Liver (tissue), 9 donors: Measurements from ENCODE around the gene CADM3. TPM values are rescaled to one million over a fixed set of nuclear protein-coding genes. Genes with fewer than 3 reads are reported as not detected.

Experiments
- DNase-seq: peaks from one replicate; pipeline ENCODE4 v3.0.0-alpha.2; 2017; ENCODE audit warnings: low spot score
- H3K27ac ChIP-seq, 2 donors: one replicate each; pipeline ENCODE4 v1.7.0; 2013; ENCODE audit warnings: inconsistent platforms in 2 of 2, low read length in 2 of 2, control low read depth in 1 of 2, low read depth in 1 of 2, mild to moderate bottlenecking in 1 of 2
- H3K27me3 ChIP-seq, 4 donors: one replicate each; pipeline versions ENCODE4 v1.6.1 to v1.7.0; 2013; ENCODE audit warnings: low read length in 3 of 4, inconsistent platforms in 1 of 4, mild to moderate bottlenecking in 1 of 4, moderate library complexity in 1 of 4; ENCODE audit not compliant: control insufficient read depth in 4 of 4, insufficient read depth in 4 of 4
- H3K36me3 ChIP-seq, 4 donors: one replicate each; pipeline versions ENCODE4 v1.6.1 to v1.7.0; 2013; ENCODE audit warnings: low read length in 3 of 4, mild to moderate bottlenecking in 3 of 4, low read depth in 1 of 4, moderate library complexity in 1 of 4; ENCODE audit not compliant: control insufficient read depth in 4 of 4, insufficient read depth in 3 of 4
- H3K4me1 ChIP-seq, 4 donors: one replicate each; pipeline versions ENCODE4 v1.6.1 to v1.7.0; 2013; ENCODE audit warnings: low read length in 3 of 4, mild to moderate bottlenecking in 3 of 4, moderate library complexity in 1 of 4; ENCODE audit not compliant: control insufficient read depth in 4 of 4, insufficient read depth in 4 of 4
- H3K4me3 ChIP-seq, 3 donors: one replicate each; pipeline versions ENCODE4 v1.6.1 to v1.7.0; 2013; ENCODE audit warnings: low read length in 3 of 3, control low read depth in 1 of 3, low read depth in 1 of 3, mild to moderate bottlenecking in 1 of 3
- H3K9ac ChIP-seq, 2 donors: one replicate each; pipeline ENCODE4 v1.7.0; 2013; ENCODE audit warnings: low read length in 2 of 2, mild to moderate bottlenecking in 2 of 2, moderate library complexity in 2 of 2, control low read depth in 1 of 2, low read depth in 1 of 2
- H3K9me3 ChIP-seq, 4 donors: one replicate each; pipeline versions ENCODE4 v1.6.1 to v1.7.0; 2013; ENCODE audit warnings: low read length in 3 of 4; ENCODE audit not compliant: control insufficient read depth in 4 of 4
- EGR1 ChIP-seq, 2 donors: IDR thresholded peaks; 2 replicates each; pipeline ENCODE4 v1.6.1; 2016 to 2018; ENCODE audit warnings: antibody characterized with exemption in 2 of 2, low read depth in 2 of 2
- FOXA1 ChIP-seq: IDR thresholded peaks from 2 replicates; pipeline ENCODE4 v1.6.1; 2016; ENCODE audit warnings: antibody characterized with exemption
- FOXA2 ChIP-seq: IDR thresholded peaks from 2 replicates; pipeline ENCODE4 v1.6.1; 2016; ENCODE audit warnings: antibody characterized with exemption
- GABPA ChIP-seq, 2 donors: IDR thresholded peaks in 1 of 2; conservative IDR thresholded peaks in 1 of 2; 2 replicates each; pipeline ENCODE4 v1.6.1; 2016; ENCODE audit warnings: antibody characterized with exemption in 2 of 2, mild to moderate bottlenecking in 1 of 2, moderate library complexity in 1 of 2
- HNF4G ChIP-seq: IDR thresholded peaks from 2 replicates; pipeline ENCODE4 v1.6.1; 2016; ENCODE audit warnings: antibody characterized with exemption
- NR2F2 ChIP-seq: IDR thresholded peaks from 2 replicates; pipeline ENCODE4 v1.6.1; 2016; ENCODE audit warnings: antibody characterized with exemption
- RAD21 ChIP-seq, 2 donors: IDR thresholded peaks; 2 replicates each; pipeline ENCODE4 v1.6.1; 2016; ENCODE audit warnings: antibody characterized with exemption in 2 of 2, mild to moderate bottlenecking in 2 of 2
- RXRA ChIP-seq, 2 donors: IDR thresholded peaks; 2 replicates each; pipeline ENCODE4 v1.6.1; 2017 to 2018; ENCODE audit warnings: antibody characterized with exemption in 2 of 2, mild to moderate bottlenecking in 1 of 2
- SP1 ChIP-seq: IDR thresholded peaks from 2 replicates; pipeline ENCODE4 v1.6.1; 2018; ENCODE audit warnings: antibody characterized with exemption, mild to moderate bottlenecking
- TAF1 ChIP-seq: conservative IDR thresholded peaks from 2 replicates; pipeline ENCODE4 v1.6.1; 2016; ENCODE audit warnings: antibody characterized with exemption, mild to moderate bottlenecking
- YY1 ChIP-seq: IDR thresholded peaks from 2 replicates; pipeline ENCODE4 v1.6.1; 2016; ENCODE audit warnings: antibody characterized with exemption, mild to moderate bottlenecking
- WGBS: extraction: QIAGEN DNeasy Blood & Tissue Kit; methylation state at CpG from one replicate; pipeline ENCODE4 v1.1.7; 2013; 5-methylcytosine and 5-hydroxymethylcytosine counted together
- polyA plus RNA-seq, 2 donors: library from polyadenylated mRNA; stranded (reverse) in 1 of 2; unstranded in 1 of 2; fragments of 200-250 nt in 1 of 2; fragments of >200 nt in 1 of 2; fragmentation: Nextera tagmentation in 1 of 2; extraction: Ambion mirVana in 1 of 2; gene quantifications; one replicate each; pipeline versions ENCODE4 v1.2.1 to v1.2.3, GENCODE V29; 2013 to 2015
- total RNA-seq, 2 donors: library from RNA; depleted of rRNA; stranded (reverse); fragments of >200 nt; gene quantifications; one replicate each; pipeline ENCODE4 v1.2.3, GENCODE V29; 2014
- TF ChIP-seq, protein P1 (sequence below): fragments of 150-350 bp; IDR thresholded peaks from 2 replicates; pipeline ENCODE4 v1.5.1; 2017; ENCODE audit warnings: improper control_type of control experiment, low read depth, low read length; ENCODE audit not compliant: missing input control
- TF ChIP-seq, protein P2 (sequence below): IDR thresholded peaks from 2 replicates; pipeline ENCODE4 v1.6.1; 2016; ENCODE audit warnings: antibody characterized with exemption
- TF ChIP-seq, protein P3 (sequence below): IDR thresholded peaks from 2 replicates; pipeline ENCODE4 v1.6.1; 2016; ENCODE audit warnings: antibody characterized with exemption
- TF ChIP-seq, protein P4 (sequence below): IDR thresholded peaks from 2 replicates; pipeline ENCODE4 v1.6.1; 2016; ENCODE audit warnings: antibody characterized with exemption
- TF ChIP-seq, protein P5 (sequence below): IDR thresholded peaks from 2 replicates; pipeline ENCODE4 v1.6.1; 2016; ENCODE audit warnings: antibody characterized with exemption, mild to moderate bottlenecking
- donor health status: healthy.
- donor health status: healthy.
- donor health status: healthy.
- donor health status: healthy.
- donor health status: healthy.

Gene CADM3
- total and polyA plus RNA-seq, 4 donors, result 0.14 to 0.25 (median 0.16) TPM

DNA sequence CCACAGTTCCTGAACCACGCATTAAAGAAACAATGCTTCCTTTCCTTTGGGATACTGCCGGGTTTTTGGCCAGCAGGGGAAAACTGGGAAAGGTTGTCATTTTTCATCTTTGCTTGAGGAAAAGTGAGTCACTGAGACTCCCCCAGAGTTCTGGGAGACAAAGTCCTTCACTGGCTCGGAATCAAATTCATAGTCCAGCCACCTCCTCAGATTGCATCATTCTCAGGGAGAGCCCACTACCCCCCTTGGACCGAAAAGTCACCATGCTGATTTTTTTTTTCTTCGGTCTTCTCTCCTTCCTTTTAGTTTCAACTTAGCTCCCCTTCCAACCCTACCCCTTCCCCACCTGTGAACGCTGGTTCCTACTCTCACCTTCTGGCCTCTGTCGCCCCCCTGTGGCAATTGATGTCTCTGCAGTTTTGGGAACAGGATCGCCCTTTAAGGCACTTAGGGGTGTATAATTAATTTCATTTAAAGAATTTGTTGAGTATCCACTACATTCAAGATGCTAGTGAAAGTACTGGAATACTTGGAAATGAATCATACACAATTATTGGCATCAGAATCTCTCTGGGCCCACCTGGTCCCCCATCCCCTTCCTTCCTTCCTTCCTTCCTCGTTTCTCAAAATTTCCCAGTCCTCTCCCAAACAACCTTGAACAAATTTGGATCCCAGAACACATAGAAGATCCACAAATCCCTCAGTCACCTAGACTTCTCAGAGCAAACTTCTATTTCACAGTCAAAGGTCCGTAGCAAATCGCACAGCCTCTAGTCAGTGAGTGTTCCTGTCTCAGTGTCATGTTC, 40.1 kb downstream of the CADM3 start:
- 37% methylated on average over 11 of the region's 11 CpGs for WGBS
- TF ChIP-seq RAD21 (IDR thresholded peaks at IDR 0.05) (peak; percentile 80 to 83), HNF4G (no peak), FOXA2 (no peak), YY1 (no peak)
- TF ChIP-seq, protein P1, sequence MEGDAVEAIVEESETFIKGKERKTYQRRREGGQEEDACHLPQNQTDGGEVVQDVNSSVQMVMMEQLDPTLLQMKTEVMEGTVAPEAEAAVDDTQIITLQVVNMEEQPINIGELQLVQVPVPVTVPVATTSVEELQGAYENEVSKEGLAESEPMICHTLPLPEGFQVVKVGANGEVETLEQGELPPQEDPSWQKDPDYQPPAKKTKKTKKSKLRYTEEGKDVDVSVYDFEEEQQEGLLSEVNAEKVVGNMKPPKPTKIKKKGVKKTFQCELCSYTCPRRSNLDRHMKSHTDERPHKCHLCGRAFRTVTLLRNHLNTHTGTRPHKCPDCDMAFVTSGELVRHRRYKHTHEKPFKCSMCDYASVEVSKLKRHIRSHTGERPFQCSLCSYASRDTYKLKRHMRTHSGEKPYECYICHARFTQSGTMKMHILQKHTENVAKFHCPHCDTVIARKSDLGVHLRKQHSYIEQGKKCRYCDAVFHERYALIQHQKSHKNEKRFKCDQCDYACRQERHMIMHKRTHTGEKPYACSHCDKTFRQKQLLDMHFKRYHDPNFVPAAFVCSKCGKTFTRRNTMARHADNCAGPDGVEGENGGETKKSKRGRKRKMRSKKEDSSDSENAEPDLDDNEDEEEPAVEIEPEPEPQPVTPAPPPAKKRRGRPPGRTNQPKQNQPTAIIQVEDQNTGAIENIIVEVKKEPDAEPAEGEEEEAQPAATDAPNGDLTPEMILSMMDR, result peak; percentile 81
- Histone ChIP-seq H3K9ac (no peak overlapping the region), H3K4me1 (peaks cover 0 to 2% (median 0%) of the 10 kb centered on the region in 4 donors), H3K9me3 (no peaks in the 10 kb centered on the region), H3K36me3 (no peaks in the 10 kb centered on the region), H3K4me3 (no peak overlapping the region), H3K27ac (no peak overlapping the region), H3K27me3 (no peaks in the 10 kb centered on the region)
- DNase-seq, result peak; percentile 78

DNA sequence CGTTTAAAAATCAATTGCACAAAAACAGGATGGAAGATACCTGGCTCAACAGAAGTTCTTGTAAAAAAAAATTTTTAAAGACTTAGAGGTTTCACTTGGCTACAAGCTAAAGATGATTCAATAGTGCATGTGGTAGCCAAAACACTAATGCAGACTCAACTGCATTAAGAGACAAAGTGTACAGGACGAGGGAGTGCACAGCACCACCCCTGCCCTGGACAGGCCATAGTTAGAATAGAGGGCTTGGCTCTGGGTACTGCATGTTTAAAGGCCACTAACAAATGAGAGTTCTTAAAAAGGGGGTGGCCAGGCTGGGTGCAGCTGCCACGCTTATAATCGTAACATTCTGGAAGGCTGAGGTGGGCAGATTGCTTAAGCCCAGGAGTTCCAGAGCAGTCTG, 41.2 kb downstream of the CADM3 start:
- TF ChIP-seq RXRA (IDR thresholded peaks at IDR 0.05) (no peak), FOXA1 (no peak), RAD21 (IDR thresholded peaks at IDR 0.05) (no peak), YY1 (no peak), TAF1 (no peak), GABPA (IDR thresholded peaks at IDR 0.05 in 1 of 2, conservative IDR thresholded peaks at IDR 0.05 in 1 of 2) (no peak), NR2F2 (no peak), HNF4G (no peak), EGR1 (IDR thresholded peaks at IDR 0.05; ENCODE audit: low read depth in 2 of 2) (no peak), SP1 (no peak)
- TF ChIP-seq, protein P1, result no peak
- TF ChIP-seq, protein P2, sequence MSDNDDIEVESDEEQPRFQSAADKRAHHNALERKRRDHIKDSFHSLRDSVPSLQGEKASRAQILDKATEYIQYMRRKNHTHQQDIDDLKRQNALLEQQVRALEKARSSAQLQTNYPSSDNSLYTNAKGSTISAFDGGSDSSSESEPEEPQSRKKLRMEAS, result no peak
- TF ChIP-seq, protein P3, sequence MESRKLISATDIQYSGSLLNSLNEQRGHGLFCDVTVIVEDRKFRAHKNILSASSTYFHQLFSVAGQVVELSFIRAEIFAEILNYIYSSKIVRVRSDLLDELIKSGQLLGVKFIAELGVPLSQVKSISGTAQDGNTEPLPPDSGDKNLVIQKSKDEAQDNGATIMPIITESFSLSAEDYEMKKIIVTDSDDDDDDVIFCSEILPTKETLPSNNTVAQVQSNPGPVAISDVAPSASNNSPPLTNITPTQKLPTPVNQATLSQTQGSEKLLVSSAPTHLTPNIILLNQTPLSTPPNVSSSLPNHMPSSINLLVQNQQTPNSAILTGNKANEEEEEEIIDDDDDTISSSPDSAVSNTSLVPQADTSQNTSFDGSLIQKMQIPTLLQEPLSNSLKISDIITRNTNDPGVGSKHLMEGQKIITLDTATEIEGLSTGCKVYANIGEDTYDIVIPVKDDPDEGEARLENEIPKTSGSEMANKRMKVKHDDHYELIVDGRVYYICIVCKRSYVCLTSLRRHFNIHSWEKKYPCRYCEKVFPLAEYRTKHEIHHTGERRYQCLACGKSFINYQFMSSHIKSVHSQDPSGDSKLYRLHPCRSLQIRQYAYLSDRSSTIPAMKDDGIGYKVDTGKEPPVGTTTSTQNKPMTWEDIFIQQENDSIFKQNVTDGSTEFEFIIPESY, result no peak
- TF ChIP-seq, protein P4, sequence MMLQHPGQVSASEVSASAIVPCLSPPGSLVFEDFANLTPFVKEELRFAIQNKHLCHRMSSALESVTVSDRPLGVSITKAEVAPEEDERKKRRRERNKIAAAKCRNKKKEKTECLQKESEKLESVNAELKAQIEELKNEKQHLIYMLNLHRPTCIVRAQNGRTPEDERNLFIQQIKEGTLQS, result no peak
- TF ChIP-seq, protein P5, sequence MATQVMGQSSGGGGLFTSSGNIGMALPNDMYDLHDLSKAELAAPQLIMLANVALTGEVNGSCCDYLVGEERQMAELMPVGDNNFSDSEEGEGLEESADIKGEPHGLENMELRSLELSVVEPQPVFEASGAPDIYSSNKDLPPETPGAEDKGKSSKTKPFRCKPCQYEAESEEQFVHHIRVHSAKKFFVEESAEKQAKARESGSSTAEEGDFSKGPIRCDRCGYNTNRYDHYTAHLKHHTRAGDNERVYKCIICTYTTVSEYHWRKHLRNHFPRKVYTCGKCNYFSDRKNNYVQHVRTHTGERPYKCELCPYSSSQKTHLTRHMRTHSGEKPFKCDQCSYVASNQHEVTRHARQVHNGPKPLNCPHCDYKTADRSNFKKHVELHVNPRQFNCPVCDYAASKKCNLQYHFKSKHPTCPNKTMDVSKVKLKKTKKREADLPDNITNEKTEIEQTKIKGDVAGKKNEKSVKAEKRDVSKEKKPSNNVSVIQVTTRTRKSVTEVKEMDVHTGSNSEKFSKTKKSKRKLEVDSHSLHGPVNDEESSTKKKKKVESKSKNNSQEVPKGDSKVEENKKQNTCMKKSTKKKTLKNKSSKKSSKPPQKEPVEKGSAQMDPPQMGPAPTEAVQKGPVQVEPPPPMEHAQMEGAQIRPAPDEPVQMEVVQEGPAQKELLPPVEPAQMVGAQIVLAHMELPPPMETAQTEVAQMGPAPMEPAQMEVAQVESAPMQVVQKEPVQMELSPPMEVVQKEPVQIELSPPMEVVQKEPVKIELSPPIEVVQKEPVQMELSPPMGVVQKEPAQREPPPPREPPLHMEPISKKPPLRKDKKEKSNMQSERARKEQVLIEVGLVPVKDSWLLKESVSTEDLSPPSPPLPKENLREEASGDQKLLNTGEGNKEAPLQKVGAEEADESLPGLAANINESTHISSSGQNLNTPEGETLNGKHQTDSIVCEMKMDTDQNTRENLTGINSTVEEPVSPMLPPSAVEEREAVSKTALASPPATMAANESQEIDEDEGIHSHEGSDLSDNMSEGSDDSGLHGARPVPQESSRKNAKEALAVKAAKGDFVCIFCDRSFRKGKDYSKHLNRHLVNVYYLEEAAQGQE, result no peak

More for the DNA sequence above, 41.2 kb downstream of the CADM3 start:
- H3K4me3 ChIP-seq, result no peak overlapping the region
- no peak for DNase-seq
- H3K9me3 ChIP-seq, result no peaks in the 10 kb centered on the region
- WGBS, result 80% methylated on average over 4 of the region's 4 CpGs
- peaks cover 0 to 2% (median 0%) of the 10 kb centered on the region in 4 donors for H3K4me1 ChIP-seq
- H3K9ac ChIP-seq, result no peak overlapping the region
- H3K27ac ChIP-seq, result no peak overlapping the region
- H3K27me3 ChIP-seq, result no peaks in the 10 kb centered on the region
- H3K36me3 ChIP-seq, result no peaks in the 10 kb centered on the region
